ENCODE data around the gene ACSF2. TPM values are rescaled to one million over a fixed set of nuclear protein-coding genes. Genes with fewer than 3 reads are reported as not detected.

The ACSF2 gene
- total and polyA plus RNA-seq, 2 donors (not counting 3 experiments of a cell fraction or from before 2014, with no cell fraction given), result 33.2 to 37.2 TPM

DNA sequence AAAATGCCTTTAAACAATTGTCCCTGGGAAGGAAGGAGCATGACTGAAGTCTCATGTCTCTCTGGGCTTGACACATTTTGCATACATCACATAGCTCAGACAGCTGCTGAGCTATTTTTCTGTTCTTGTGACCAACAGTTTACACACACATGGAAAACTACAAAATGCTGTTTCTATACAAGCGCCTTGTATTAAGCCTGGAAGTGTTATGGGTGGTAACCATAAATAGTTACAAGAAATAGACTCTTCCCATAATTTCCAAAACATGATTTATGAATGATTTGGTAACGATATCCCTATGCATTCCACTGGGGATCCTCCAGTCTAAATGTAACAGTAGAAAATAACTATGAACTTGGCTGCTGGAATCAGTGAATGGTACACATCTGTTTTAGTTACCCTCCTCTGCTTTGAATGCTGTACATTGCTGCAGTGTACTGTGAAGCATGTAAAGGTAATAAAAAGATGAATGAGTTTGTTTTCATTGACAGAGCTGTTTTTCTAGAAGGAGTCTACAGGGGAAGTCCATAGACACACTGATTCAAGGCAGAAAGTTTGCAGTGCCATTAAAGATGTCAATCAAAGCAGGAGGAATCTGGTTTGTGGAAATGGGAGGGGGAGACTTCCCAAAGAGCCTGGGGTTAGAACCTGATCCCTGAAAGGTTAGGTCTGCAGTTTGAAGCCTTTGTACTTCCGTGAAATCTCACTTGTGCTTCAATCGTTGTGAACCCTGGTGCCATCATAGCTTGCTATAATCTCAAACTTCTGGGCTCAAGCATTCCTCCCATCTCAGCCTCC, 5.0 kb downstream of the ACSF2 start:
- no peak overlapping the region for H3K9ac ChIP-seq (replicated peaks; ENCODE audit: extremely low read depth, insufficient read depth, low read length)
- H3K9me1 ChIP-seq (replicated peaks; ENCODE audit: control insufficient read depth, extremely low read depth, insufficient read depth, low read length), result no peaks in the 10 kb centered on the region
- no peaks in the 10 kb centered on the region for H4K20me1 ChIP-seq (replicated peaks; ENCODE audit: control insufficient read depth, extremely low read depth, insufficient read depth, low read length)
- no peaks in the 10 kb centered on the region for H3K9me3 ChIP-seq (replicated peaks; ENCODE audit: control insufficient read depth, insufficient read depth, low read length)
- no peak overlapping the region for H3K4me2 ChIP-seq (ENCODE audit: insufficient read depth, low read length)
- dilution Hi-C loops (cut with MboI; ENCODE audit: extremely low pct_ligation_motif_present, low sequenced_read_pairs) (no loop called here), intact Hi-C loops (cut with micrococcal nuclease) (no loop called here)
- peaks cover 8% of the 10 kb centered on the region for H3K4me1 ChIP-seq (ENCODE audit: control insufficient read depth, extremely low read depth, insufficient read depth, low read length)
- TF ChIP-seq FOS (IDR thresholded peaks at IDR 0.05; ENCODE audit: borderline replicate concordance, insufficient read depth, low read length), result no peak
- no peak for TF ChIP-seq EZH2 (IDR thresholded peaks at IDR 0.05; ENCODE audit: borderline replicate concordance, low read depth, low read length, severe bottlenecking)
- TF ChIP-seq POLR2A (IDR thresholded peaks at IDR 0.05; ENCODE audit: low read depth, low read length), result no peak
- TF ChIP-seq MYC (IDR thresholded peaks at IDR 0.05; ENCODE audit: low read depth, low read length), result no peak
- no peak for TF ChIP-seq GATA2 (IDR thresholded peaks at IDR 0.05; ENCODE audit: insufficient read depth, insufficient read length, low read depth, low read length)
- no peak for TF ChIP-seq CTCF (IDR thresholded peaks at IDR 0.05; ENCODE audit: extremely low read depth in 1 of 2, insufficient read depth in 1 of 2, low read depth in 1 of 2, low read length in 2 of 2)
- TF ChIP-seq JUN (IDR thresholded peaks at IDR 0.05; ENCODE audit: borderline replicate concordance, insufficient read depth, insufficient read length, low read depth), result no peak
- TF ChIP-seq MAX (IDR thresholded peaks at IDR 0.05; ENCODE audit: insufficient read depth, insufficient read length), result no peak
- TF ChIP-seq POLR2AphosphoS5 (IDR thresholded peaks at IDR 0.05; ENCODE audit: insufficient read depth, low read depth, low read length), result no peak
- CTCF ChIA-PET, result interaction anchor here (1.0 to 4.4 kb wide), 6 partner anchors 9 to 70 kb away, joined by 3 to 20 read pairs (median 4); partner anchors contain the start of gene LRRC59
- H3K27me3 ChIP-seq (ENCODE audit: control insufficient read depth in 2 of 2, insufficient read depth in 2 of 2, low read length in 2 of 2), result no peaks in the 10 kb centered on the region
- no peak overlapping the region for H2AFZ ChIP-seq (ENCODE audit: low read depth, low read length)
- BruUV-seq (replicated peaks), result no TSS peak
- DNase-seq (ENCODE audit: low read depth, low spot score) (no peak), FAIRE-seq (no peak)
- H3K4me3 ChIP-seq (replicated peaks in 1 of 3; ENCODE audit: insufficient read depth in 1 of 3, low read depth in 1 of 3, low read length in 3 of 3), result no peak overlapping the region
- no peak overlapping the region for H3K27ac ChIP-seq (ENCODE audit: insufficient read depth, low read depth, low read length)
- H3K79me2 ChIP-seq (ENCODE audit: control insufficient read depth, insufficient read depth, low read length), result no peaks in the 10 kb centered on the region
- no peaks in the 10 kb centered on the region for H3K36me3 ChIP-seq (ENCODE audit: control insufficient read depth in 2 of 2, extremely low read depth in 1 of 2, insufficient read depth in 2 of 2, low read length in 2 of 2)
- POLR2A ChIA-PET, result no interaction called here

Measured in endothelial cell of umbilical vein (primary cell).